SU-DHL-6 (cell line): ENCODE results near the gene HS6ST1.

Experiments used
- H2AFZ ChIP-seq: fragments of 200-600 bp; sonication (generic); 2 replicates; pipeline ENCODE4 v1.6.1; 2014; ENCODE audit warnings: low read depth, mild to moderate bottlenecking, moderate library complexity, mixed read lengths, antibody characterized with exemption, low read length; ENCODE audit not compliant: severe bottlenecking
- H3F3A ChIP-seq: fragments of 200-600 bp; shearing (Covaris generic); 2 replicates; pipeline ENCODE4 v1.6.0; 2016; ENCODE audit warnings: antibody characterized with exemption, mild to moderate bottlenecking; ENCODE audit not compliant: insufficient read depth
- H3K27ac ChIP-seq: fragments of 200-600 bp; sonication (generic); 2 replicates; pipeline ENCODE4 v1.5.1; 2016; ENCODE audit warnings: low read depth, mild to moderate bottlenecking, low read length, moderate library complexity, mixed read lengths
- H3K27me3 ChIP-seq: fragments of 200-600 bp; sonication (generic), shearing (Covaris generic); 2 replicates; pipeline ENCODE4 v1.6.0; 2014; ENCODE audit warnings: mild to moderate bottlenecking, low read length
- H3K36me3 ChIP-seq: fragments of 200-600 bp; sonication (generic); 2 replicates; pipeline ENCODE4 v1.6.1; 2014; ENCODE audit warnings: mild to moderate bottlenecking, low read length, mixed read lengths
- H3K4me2 ChIP-seq: fragments of 300-600, 200-600 bp; shearing (Covaris generic), sonication (generic); 2 replicates; pipeline ENCODE4 v1.6.0; 2014; ENCODE audit warnings: low read length, low read depth, mild to moderate bottlenecking; ENCODE audit not compliant: poor library complexity, severe bottlenecking
- H3K4me3 ChIP-seq: fragments of 200-600 bp; sonication (generic); 2 replicates; pipeline ENCODE4 v1.5.1; 2014; ENCODE audit warnings: antibody characterized with exemption, low read length, mild to moderate bottlenecking, mixed read lengths; ENCODE audit not compliant: insufficient read depth, poor library complexity, severe bottlenecking
- H3K79me2 ChIP-seq: fragments of 200-600 bp; sonication (generic); 2 replicates; pipeline ENCODE4 v1.6.1; 2014; ENCODE audit warnings: mild to moderate bottlenecking, low read length, moderate library complexity; ENCODE audit not compliant: insufficient read depth
- H3K9ac ChIP-seq: fragments of 200-600 bp; sonication (generic); 2 replicates; pipeline ENCODE4 v1.7.0; 2014; ENCODE audit warnings: mild to moderate bottlenecking, low read length
- H3K9me2 ChIP-seq: fragments of 200-600 bp; sonication (generic); replicated peaks from 2 replicates; pipeline ENCODE4 v1.6.1; 2014; ENCODE audit warnings: low read length; ENCODE audit not compliant: insufficient read depth
- H3K9me3 ChIP-seq: fragments of 200-600 bp; sonication (generic); 2 replicates; pipeline ENCODE4 v1.6.1; 2014; ENCODE audit warnings: low read length, mixed read lengths; ENCODE audit not compliant: insufficient read depth
- H4K20me1 ChIP-seq: fragments of 200-600 bp; sonication (generic); 2 replicates; pipeline ENCODE4 v1.6.1; 2014; ENCODE audit warnings: low read depth, mild to moderate bottlenecking, antibody characterized with exemption, low read length, moderate library complexity, mixed read lengths
- EZH2phosphoT487 ChIP-seq: fragments of 200-600 bp; sonication (generic), shearing (Covaris generic); conservative IDR thresholded peaks from 2 replicates; pipeline ENCODE4 v1.6.1; 2018; ENCODE audit warnings: mild to moderate bottlenecking, antibody characterized with exemption, low read length, moderate library complexity, mixed read lengths
- TF ChIP-seq, protein P1 (sequence below): fragments of 200-600 bp; sonication (generic); IDR thresholded peaks from one replicate; pipeline ENCODE4 v1.5.1; 2017; ENCODE audit warnings: antibody characterized with exemption, mild to moderate bottlenecking, low read length, moderate library complexity; ENCODE audit not compliant: insufficient read depth, poor library complexity, severe bottlenecking

HS6ST1 gene

GRCh38 chr2:128264881-128265607 is 53.6 kb downstream of the HS6ST1 start:
- no peaks in the 10 kb centered on the region for H4K20me1 ChIP-seq
- H3K27ac ChIP-seq, result no peak overlapping the region

DNA sequence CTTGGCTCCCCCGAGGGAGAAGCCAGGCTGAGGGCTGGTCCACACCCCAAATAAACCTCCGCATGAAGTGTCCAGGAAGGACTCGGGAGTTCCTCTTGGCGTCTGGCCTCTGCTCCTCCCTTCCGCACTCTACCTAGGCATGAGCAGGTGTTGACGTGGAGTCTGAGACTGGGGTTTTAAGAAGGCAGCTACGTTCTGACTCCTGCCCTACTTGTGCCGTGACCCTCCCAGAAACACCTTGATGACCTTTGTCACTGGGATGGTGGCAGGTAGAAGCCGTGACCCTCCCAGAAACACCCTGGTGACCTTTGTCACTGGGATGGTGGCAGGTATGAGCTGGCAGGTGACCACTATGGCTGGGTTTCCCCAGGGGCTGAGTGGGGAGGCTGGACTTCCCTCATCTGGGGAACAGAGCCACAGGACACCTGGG is 54.8 kb downstream of the HS6ST1 start:
- no peaks in the 10 kb centered on the region for H3K27me3 ChIP-seq
- TF ChIP-seq EZH2phosphoT487, result no peak
- TF ChIP-seq, protein P1, sequence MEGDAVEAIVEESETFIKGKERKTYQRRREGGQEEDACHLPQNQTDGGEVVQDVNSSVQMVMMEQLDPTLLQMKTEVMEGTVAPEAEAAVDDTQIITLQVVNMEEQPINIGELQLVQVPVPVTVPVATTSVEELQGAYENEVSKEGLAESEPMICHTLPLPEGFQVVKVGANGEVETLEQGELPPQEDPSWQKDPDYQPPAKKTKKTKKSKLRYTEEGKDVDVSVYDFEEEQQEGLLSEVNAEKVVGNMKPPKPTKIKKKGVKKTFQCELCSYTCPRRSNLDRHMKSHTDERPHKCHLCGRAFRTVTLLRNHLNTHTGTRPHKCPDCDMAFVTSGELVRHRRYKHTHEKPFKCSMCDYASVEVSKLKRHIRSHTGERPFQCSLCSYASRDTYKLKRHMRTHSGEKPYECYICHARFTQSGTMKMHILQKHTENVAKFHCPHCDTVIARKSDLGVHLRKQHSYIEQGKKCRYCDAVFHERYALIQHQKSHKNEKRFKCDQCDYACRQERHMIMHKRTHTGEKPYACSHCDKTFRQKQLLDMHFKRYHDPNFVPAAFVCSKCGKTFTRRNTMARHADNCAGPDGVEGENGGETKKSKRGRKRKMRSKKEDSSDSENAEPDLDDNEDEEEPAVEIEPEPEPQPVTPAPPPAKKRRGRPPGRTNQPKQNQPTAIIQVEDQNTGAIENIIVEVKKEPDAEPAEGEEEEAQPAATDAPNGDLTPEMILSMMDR, result no peak
- H3K79me2 ChIP-seq, result no peaks in the 10 kb centered on the region
- no peak overlapping the region for H2AFZ ChIP-seq
- no peak overlapping the region for H3K4me3 ChIP-seq
- no peaks in the 10 kb centered on the region for H4K20me1 ChIP-seq
- H3K36me3 ChIP-seq, result no peaks in the 10 kb centered on the region
- H3K9me2 ChIP-seq, result no peaks in the 10 kb centered on the region
- no peak overlapping the region for H3K27ac ChIP-seq
- H3F3A ChIP-seq, result no peaks in the 10 kb centered on the region
- H3K9ac ChIP-seq, result no peak overlapping the region
- H3K4me2 ChIP-seq, result no peak overlapping the region
- no peaks in the 10 kb centered on the region for H3K9me3 ChIP-seq

More at GRCh38 chr2:128264881-128265607, 53.6 kb downstream of the HS6ST1 start:
- no peaks in the 10 kb centered on the region for H3K9me2 ChIP-seq
- H3F3A ChIP-seq, result no peaks in the 10 kb centered on the region
- H2AFZ ChIP-seq, result no peak overlapping the region
- H3K27me3 ChIP-seq, result no peaks in the 10 kb centered on the region
- no peaks in the 10 kb centered on the region for H3K79me2 ChIP-seq
- no peaks in the 10 kb centered on the region for H3K36me3 ChIP-seq
- H3K4me2 ChIP-seq, result no peak overlapping the region
- no peaks in the 10 kb centered on the region for H3K9me3 ChIP-seq
- no peak overlapping the region for H3K9ac ChIP-seq
- H3K4me3 ChIP-seq, result no peak overlapping the region
- TF ChIP-seq, protein P1, result no peak
- no peak for TF ChIP-seq EZH2phosphoT487

DNA sequence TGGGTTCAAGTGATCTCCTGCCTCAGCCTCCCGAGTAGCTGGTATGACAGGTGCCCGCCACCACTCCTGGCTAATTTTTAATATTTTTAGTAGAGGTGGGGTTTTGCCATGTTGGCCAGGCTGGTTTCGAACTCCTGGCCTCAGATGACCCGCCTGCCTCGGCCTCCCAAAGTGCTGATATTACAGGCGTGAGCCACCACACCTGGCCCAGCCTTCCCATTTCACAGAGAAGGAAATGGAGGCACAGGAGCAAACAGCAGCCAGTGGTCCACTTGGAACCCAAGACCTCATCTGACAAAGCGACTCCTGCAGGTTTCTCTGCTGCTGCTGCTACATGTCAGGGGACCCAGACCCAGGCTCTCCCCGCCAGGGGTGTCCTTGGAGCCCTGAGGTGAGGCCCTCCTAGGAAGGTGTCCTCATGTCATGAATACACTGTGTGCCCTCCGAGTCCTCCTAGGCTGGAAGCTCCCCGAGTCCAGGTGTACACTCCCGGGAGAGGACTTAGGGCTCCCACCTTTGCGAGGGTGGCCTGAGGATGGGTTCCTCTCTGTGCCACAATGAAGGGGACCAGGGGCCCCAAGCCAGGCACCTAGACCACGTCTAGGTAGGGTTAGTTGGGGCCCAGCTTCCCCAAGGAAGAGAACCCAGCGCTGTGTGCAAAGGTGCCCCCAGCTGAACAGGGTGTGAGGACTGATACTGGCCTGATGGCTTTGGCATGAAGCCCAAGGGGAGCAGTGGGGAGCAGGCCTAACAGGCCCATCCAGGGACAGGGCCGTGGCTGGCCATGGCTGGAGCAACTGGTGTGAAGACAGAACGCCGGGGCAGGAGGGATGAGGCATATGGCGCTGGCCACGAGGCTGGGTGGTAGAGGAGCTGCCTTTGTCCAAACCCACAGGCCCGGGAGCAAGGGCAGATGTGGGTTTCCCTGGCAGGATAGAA is 56.1 kb downstream of the HS6ST1 start:
- Histone ChIP-seq H2AFZ (no peak overlapping the region), H3K27me3 (no peaks in the 10 kb centered on the region), H3K4me3 (no peak overlapping the region), H3K27ac (no peak overlapping the region), H3K36me3 (no peaks in the 10 kb centered on the region), H4K20me1 (no peaks in the 10 kb centered on the region), H3F3A (no peaks in the 10 kb centered on the region), H3K4me2 (no peak overlapping the region), H3K9me2 (no peaks in the 10 kb centered on the region), H3K9ac (no peak overlapping the region), H3K9me3 (no peaks in the 10 kb centered on the region), H3K79me2 (no peaks in the 10 kb centered on the region)
- TF ChIP-seq, protein P1, result no peak
- no peak for TF ChIP-seq EZH2phosphoT487
